ENCODE measurements around the gene PADI6.
"Not testable (repeated sequence)": the region's sequence is repeated elsewhere in the genome, so short reads cannot be mapped to it uniquely, and the experiment has no call there.

PADI6 gene

DNA sequence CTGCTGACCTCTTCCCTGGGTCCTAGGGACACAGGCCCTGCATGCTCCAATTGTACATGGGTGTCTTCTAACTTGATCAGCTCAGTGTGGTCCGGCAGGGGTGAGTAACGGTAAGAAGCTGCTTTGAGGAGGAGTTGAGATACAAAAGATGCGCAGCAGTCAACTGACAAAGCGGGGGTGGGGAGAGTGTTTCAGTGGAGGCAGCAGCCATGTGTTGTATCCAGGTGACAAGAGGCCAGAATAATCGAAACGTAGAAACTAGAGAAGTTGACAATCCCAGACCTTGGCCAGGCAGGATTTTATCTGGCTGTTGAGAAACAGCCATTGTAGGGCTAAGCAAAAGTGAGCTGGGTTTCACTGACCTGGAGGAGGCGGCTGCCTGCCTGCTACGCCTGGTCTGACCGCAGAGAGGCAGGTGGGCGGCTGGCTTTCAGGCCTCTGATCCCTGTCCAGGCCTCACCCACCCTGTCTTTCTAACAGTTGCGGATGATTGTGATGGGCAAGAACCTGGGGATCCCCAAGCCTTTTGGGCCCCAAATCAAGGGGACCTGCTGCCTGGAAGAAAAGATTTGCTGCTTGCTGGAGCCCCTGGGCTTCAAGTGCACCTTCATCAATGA, 28.8 kb downstream of the PADI6 start:
- TF ChIP-seq, protein P1, sequence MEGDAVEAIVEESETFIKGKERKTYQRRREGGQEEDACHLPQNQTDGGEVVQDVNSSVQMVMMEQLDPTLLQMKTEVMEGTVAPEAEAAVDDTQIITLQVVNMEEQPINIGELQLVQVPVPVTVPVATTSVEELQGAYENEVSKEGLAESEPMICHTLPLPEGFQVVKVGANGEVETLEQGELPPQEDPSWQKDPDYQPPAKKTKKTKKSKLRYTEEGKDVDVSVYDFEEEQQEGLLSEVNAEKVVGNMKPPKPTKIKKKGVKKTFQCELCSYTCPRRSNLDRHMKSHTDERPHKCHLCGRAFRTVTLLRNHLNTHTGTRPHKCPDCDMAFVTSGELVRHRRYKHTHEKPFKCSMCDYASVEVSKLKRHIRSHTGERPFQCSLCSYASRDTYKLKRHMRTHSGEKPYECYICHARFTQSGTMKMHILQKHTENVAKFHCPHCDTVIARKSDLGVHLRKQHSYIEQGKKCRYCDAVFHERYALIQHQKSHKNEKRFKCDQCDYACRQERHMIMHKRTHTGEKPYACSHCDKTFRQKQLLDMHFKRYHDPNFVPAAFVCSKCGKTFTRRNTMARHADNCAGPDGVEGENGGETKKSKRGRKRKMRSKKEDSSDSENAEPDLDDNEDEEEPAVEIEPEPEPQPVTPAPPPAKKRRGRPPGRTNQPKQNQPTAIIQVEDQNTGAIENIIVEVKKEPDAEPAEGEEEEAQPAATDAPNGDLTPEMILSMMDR (IDR thresholded peaks at IDR 0.05; ENCODE audit: control insufficient read depth, insufficient read depth, low read depth, low read length, missing control alignments): no peak
- no peak for DNase-seq (ENCODE audit: low read depth)

DNA sequence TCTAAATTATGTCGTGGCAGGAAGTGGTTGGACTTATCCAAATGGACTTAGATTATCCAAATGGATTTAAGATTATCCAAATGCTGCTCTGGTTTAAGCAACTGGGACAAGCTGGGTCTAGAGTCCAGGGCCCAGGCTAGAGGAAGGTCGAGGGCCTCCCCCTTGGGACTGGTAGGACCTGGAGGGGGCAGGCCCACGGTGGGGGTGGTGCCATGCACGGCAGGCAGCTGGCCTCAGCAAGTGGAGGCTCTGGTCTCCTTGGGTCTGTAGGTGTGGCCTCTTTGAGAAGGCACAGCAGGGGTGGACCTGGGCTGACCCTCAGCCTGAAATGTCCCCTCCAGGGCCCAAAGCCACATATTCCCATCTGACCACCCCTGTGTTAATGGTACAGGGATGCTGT, 29.8 kb downstream of the PADI6 start:
- DNase-seq (ENCODE audit: low read depth): no peak
- TF ChIP-seq, protein P1 (IDR thresholded peaks at IDR 0.05; ENCODE audit: control insufficient read depth, insufficient read depth, low read depth, low read length, missing control alignments): no peak
- H3K4me3 ChIP-seq (ENCODE audit: control insufficient read depth, low read depth, low read length): no peak overlapping the region

More for the DNA sequence above, 28.8 kb downstream of the PADI6 start:
- no peak overlapping the region for H3K4me3 ChIP-seq (ENCODE audit: control insufficient read depth, low read depth, low read length)

DNA sequence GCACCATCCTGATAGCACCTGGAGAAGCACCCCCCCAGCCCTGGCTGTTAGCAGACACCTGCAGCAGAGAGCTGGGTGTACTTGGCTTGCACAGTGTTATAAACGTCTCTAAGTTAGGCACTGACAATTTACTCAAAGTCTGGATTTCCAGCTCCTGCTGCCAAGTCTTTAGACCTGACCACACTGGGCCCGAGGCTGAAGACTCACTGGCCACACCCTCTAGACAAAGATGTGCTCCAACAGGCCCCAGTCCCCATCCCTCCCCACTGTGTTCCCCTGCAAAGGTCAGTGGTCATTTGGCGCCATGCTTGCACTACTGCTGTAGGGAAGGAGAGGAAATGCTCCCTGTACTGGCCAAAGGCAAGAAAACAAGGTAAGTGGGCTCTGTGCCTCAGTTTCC, 31.1 kb downstream of the PADI6 start:
- TF ChIP-seq, protein P1 (IDR thresholded peaks at IDR 0.05; ENCODE audit: control insufficient read depth, insufficient read depth, low read depth, low read length, missing control alignments): no peak
- DNase-seq (ENCODE audit: low read depth): no peak
- no peak overlapping the region for H3K4me3 ChIP-seq (ENCODE audit: control insufficient read depth, low read depth, low read length)

DNA sequence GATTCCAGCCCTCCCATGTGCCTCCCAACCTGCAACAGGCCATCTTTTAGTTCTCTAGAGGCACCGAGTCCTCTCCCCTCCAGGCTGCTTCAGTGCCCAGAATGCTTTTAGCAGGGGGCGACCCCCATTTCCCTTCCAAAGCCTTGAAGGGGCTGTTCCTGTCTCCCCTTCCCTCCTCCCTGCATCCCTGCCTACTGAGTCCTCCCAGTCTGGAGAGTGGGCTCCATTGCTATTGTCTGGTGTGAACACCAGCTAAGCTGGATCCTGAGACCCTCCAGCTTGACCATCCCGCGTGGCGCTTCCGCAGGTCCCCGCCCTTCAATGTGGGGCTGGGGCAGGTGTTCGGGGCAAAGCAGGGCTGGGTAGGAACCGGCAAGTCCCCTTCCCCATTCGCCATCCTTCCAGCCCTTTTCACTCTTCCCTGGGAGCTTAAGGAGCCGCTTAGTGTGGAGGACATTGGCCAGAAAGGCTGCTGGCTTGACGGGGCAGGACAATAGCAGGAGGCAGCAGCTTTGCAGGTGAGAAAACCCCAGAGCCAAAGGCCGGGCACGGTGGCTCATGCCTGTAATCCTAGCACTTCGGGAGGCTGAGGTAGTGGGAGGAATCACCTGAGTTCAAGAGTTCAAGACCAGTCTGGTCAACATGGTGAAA, 32.2 kb downstream of the PADI6 start:
- H3K4me3 ChIP-seq (ENCODE audit: control insufficient read depth, low read depth, low read length): no peak overlapping the region
- TF ChIP-seq, protein P1 (IDR thresholded peaks at IDR 0.05; ENCODE audit: control insufficient read depth, insufficient read depth, low read depth, low read length, missing control alignments): no peak
- DNase-seq (ENCODE audit: low read depth): no peak

DNA sequence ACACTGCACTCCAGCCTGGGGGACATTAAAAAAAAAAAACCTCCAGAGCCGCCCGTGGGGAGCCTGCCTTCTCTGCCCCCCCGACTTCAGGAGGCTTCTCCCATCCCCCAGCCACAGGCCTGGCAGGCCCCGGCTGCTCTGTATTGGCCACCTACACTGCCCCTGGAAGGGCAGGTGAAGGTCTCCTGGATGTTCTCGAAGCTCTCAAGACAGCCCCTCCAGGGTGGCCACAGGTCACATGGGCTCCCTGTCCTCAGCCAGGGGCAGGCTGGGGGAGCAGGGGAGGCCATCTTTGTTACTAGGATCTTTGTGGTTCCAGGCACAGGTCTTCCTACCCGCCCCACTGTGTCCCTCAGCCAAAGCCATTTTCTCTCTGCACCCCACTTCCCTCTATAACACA, 32.8 kb downstream of the PADI6 start:
- no peak for DNase-seq (ENCODE audit: low read depth)
- TF ChIP-seq, protein P1 (IDR thresholded peaks at IDR 0.05; ENCODE audit: control insufficient read depth, insufficient read depth, low read depth, low read length, missing control alignments): no peak
- no peak overlapping the region for H3K4me3 ChIP-seq (ENCODE audit: control insufficient read depth, low read depth, low read length)

DNA sequence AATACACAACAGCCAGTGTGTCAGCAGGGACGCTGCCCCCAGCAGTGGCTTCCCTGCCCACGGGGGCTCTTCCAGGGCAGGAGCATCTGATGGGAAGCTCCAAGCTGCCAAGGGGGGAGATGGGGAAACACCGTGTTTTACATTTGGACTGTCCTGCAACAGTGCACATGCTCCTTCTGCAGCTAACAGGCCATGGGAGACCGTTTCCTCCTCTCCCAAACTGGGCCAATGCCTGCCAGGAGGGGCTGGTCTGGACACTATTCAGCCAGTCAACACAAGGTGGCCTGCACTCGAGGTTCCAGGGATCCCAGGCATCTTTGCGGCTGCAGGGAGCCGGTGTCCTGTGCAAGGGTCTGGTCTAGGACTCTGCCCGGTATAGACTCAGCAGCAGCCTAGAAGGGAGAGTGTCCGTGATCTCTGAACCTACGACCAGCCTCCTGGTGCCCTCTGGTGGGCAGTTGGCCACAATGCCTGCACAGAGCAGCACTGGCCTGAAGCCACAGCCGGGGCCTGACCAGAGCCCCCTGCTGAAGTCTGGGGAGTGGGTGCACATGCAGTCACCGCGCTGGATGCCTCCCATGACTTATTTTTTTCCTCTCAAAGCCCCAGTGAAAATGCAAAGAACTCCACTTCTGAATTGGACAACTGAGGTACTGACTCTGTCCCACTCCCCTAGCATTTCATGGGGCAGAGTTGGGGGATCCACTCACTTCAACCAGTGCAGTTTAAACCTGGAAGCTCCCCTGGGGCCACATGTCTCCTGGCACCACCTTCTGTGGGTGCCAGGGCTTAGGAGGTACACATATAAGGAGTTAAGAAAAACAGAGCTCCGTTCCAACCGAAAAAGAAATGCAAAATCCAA, 34.1 kb downstream of the PADI6 start:
- TF ChIP-seq, protein P1 (IDR thresholded peaks at IDR 0.05; ENCODE audit: control insufficient read depth, insufficient read depth, low read depth, low read length, missing control alignments): peak; percentile 88
- DNase-seq (ENCODE audit: low read depth): peak; percentile 10
- H3K4me3 ChIP-seq (ENCODE audit: control insufficient read depth, low read depth, low read length): no peak overlapping the region

DNA sequence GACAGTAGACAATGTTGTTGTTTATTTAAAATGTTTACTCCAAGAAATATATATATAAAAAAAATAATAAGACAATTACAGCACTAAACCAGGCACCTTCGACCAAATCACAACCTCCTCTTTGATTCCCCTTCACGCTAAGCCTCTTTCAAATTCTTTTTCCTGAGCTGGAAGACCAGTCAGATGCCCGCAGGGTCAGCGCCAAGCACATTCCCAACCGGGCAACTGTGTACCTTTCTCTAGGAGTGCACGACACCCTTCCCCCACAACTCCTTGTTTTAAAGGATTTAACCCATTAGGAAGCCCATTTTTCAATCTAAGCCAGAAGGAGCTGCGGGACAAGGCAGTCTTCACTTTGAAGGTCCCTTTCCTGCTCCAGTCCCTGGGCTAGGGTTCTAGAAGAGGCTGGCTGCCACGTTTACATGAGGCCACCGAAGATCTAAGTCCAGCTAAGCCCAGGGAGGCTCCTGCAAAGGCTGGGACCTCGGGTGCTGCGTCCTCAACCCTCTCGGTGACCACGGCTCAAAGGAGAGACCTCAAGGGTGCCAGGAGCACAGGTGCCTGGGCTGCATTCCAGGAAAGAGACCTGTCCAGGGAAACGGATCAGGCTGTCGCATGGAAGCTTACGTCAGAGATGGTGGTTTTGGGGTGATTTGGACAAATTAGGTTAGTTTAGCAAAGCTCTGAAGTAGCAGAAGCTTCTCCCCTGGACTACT, 34.9 kb downstream of the PADI6 start:
- DNase-seq (ENCODE audit: low read depth); H3K4me3 ChIP-seq (ENCODE audit: control insufficient read depth, low read depth, low read length): not testable (repeated sequence)

DNA sequence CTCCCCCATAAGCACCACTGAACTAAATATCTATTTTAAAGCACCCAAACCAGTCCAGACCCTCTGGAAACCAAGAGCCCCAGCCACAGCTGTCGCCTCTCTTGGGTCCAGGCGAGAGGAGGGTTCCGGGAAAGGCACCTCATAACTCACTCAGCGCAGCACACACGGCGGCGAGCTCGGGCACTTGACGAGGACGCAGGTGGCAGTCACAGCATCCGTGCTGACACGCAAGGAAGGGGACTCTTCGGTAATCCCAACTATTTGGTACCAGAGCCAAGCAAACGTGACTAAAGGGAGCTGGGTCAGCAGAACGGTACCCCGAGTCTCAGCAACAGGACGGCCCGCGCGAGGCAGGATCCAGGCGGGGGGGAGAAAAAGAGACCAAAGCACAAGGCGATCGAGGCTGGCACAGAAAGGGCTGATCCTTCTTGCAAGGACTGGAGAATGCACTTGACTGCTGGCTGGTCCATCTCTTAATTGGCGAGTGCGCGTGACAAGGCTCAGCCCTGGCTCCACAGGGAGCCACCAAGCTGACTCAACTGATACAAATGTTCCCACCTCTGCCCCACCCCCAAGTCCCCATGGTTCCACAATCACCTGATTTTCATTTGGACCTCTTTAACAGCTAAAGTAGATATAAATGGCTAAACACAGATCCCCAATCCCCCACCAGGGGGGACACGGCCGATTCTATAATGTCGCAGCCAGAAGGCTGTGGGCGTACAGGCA, 36.0 kb downstream of the PADI6 start:
- H3K4me3 ChIP-seq (ENCODE audit: control insufficient read depth, low read depth, low read length); DNase-seq (ENCODE audit: low read depth): not testable (repeated sequence)
